NT2/D1 (cell line): ENCODE data around the gene TAF6.

ENCODE experiments used
- YY1 ChIP-seq: IDR thresholded peaks from 2 replicates; pipeline ENCODE4 v1.6.1; 2011; ENCODE audit not compliant: insufficient read length, insufficient read depth
- ZNF274 ChIP-seq: IDR thresholded peaks from 2 replicates; pipeline ENCODE4 v1.6.1; 2011; ENCODE audit warnings: mild to moderate bottlenecking, low read depth, low read length

DNA sequence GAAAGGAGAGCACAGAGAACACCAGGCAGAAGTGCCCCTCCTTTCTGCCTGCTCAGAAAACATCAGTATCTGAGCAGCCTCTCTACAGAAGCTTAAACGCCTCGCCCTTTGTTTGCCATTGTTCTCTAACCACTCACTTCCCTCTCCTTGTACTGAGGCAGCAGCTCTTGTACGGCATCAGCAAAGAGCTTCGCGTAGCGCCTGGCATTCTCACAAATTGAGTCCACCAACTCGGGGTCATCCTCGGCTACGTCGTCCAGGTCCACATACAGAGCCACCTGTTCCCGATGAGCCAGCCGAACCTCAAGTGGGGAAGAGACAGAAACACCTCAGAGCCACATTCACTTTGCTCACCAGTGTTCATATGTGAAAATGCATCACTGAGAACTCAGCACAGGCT, 19.7 kb downstream of the TAF6 start:
- TF ChIP-seq YY1, result no peak
- no peak for TF ChIP-seq ZNF274
